AG04449 (cell line): ENCODE data around the gene INHBE.

Source experiments
- CTCF ChIA-PET: fragments of 350-600 bp; formaldehyde crosslinking; extraction: SDS; loops from one replicate; lab custom pipeline; 2021; ENCODE audit warnings: antibody characterized with exemption; lab: Yijun Ruan, JAX
- POLR2A ChIA-PET: fragments of 400-600, 350-600 bp; formaldehyde crosslinking; extraction: SDS; loops from one replicate; lab custom pipeline; 2020; ENCODE audit warnings: antibody characterized with exemption, inconsistent platforms; lab: Yijun Ruan, JAX
- DNase-seq: peaks from one replicate; pipeline ENCODE4 v3.0.0-alpha.2; 2010; ENCODE audit warnings: low read depth, low spot score
- H3K4me3 ChIP-seq: 2 replicates; pipeline ENCODE4 v1.5.1; 2011; ENCODE audit warnings: low read depth, mild to moderate bottlenecking, control low read depth, low read length
- TF ChIP-seq, protein P1 (sequence below): IDR thresholded peaks from one replicate; pipeline ENCODE4 v1.5.1; 2011; ENCODE audit warnings: mild to moderate bottlenecking, moderate library complexity, low read length, control low read depth, inconsistent platforms; ENCODE audit not compliant: insufficient read depth; ENCODE audit errors: missing control alignments

Gene INHBE

GRCh38 chr12:57458665-57459054 is 3.6 kb downstream of the INHBE start:
- ChIA-PET CTCF (interaction anchor here (0.6 to 19.6 kb wide), 50 partner anchors 11 to 298 kb away, joined by 3 to 880 read pairs (median 5); partner anchors contain the start of genes ARHGAP9, B4GALNT1, INHBC and MARS1), POLR2A (interaction anchor here (0.5 to 1.5 kb wide), 12 partner anchors 35 to 370 kb away, joined by 3 to 10 read pairs (median 4); partner anchors contain the start of genes DDIT3 and NAB2)
- DNase-seq = no peak
- TF ChIP-seq, protein P1, sequence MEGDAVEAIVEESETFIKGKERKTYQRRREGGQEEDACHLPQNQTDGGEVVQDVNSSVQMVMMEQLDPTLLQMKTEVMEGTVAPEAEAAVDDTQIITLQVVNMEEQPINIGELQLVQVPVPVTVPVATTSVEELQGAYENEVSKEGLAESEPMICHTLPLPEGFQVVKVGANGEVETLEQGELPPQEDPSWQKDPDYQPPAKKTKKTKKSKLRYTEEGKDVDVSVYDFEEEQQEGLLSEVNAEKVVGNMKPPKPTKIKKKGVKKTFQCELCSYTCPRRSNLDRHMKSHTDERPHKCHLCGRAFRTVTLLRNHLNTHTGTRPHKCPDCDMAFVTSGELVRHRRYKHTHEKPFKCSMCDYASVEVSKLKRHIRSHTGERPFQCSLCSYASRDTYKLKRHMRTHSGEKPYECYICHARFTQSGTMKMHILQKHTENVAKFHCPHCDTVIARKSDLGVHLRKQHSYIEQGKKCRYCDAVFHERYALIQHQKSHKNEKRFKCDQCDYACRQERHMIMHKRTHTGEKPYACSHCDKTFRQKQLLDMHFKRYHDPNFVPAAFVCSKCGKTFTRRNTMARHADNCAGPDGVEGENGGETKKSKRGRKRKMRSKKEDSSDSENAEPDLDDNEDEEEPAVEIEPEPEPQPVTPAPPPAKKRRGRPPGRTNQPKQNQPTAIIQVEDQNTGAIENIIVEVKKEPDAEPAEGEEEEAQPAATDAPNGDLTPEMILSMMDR = no peak
- H3K4me3 ChIP-seq = peak overlapping the region; percentile 53

DNA sequence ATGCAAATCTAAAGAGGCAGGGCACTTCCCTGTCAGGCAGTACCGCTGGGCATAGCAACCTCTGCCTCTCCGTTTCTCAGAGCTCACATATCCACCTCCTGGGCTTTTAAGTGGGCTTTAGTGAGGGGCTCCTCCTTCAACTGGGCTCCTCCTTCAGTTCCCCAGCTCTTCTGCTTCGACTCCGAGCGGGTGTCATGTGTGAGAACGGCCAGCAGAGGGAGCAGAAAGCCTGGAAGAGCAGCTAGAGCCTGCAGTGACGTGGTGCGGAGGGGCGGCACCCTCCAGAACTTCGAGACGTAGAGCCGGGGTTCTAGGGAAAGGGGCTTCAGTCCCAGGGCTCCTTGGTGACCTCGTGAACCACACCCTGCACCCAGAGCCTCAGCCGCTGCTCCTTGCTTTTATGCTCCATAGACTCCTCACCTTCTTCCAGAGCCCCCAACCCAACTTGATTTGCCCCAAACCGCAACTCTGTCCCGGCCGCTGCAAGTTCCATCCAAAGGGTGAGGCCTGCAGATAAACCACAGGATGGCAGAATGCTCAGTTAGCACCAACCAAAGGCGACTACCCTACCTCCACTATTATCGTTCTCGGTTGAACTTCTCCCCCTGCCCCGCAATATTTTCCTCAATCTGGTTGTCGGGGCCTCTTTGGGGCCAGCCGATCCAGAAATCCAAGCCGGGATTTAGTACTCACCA is 4.1 kb downstream of the INHBE start:
- TF ChIP-seq, protein P1 = peak; percentile 97
- ChIA-PET POLR2A (interaction anchor here (0.5 to 1.5 kb wide), 12 partner anchors 35 to 371 kb away, joined by 3 to 10 read pairs (median 4); partner anchors contain the start of genes DDIT3 and NAB2), CTCF (interaction anchor here (0.6 to 19.6 kb wide), 50 partner anchors 11 to 298 kb away, joined by 3 to 880 read pairs (median 5); partner anchors contain the start of genes ARHGAP9, B4GALNT1, INHBC and MARS1)
- peak; percentile 75 for DNase-seq
- peak overlapping the region; percentile 77 for H3K4me3 ChIP-seq

DNA sequence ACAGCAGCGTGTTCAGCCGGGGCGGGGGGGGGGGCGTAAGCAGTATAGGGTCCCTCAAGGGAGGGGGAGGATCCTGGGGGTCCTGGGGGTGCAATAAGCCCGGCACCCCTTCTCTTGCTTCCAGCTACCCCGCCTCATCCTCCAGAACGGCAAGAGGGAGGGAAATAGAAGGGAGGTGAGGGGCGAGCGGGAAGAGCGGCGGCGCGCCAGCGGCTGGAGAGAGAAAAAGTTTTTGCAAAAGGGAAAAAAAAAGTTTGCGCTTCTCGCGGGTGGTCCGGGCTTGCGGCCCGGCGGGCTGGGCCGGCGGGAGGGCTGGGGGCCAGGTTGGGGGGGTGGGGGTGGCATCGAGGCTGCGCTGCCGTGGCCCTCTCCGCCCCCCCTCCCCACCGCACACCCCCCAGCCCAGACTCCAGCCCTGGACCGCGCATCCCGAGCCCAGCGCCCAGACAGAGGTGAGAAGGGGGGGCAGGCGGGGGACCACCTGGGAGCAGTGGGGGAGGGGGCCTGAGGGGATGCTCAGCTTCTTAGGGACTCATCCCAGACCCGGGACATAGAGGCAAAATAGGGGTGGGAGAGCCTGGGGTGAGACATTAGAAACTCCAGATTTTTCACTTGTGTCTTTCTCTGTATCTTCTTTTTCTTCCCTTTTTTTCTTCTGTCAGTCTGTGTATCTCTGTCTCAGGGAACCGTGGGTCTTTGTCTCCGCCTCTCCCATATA is 4.8 kb downstream of the INHBE start, which contains the start of gene GLI1:
TSS of gene GLI1 (plus strand) at position 36 of the 718 bp plus-strand sequence. CDS start 3,907 bp downstream, outside the sequence.
- H3K4me3 ChIP-seq = peak within 1 kb of the TSS; percentile 77
- ChIA-PET POLR2A (interaction anchor here (1.2 to 1.4 kb wide), 2 partner anchors 57 to 71 kb away, joined by 3 to 10 read pairs; no protein-coding TSS in a partner anchor), CTCF (interaction anchor here (0.7 to 19.6 kb wide), 26 partner anchors 8 to 246 kb away, joined by 3 to 880 read pairs (median 5); partner anchors contain the start of genes ARHGAP9, B4GALNT1, MARS1 and SHMT2)
- DNase-seq = no peak
- TF ChIP-seq, protein P1 = no peak

- ChIA-PET POLR2A (no interaction called here), CTCF (interaction anchor here (1.0 to 19.6 kb wide), 7 partner anchors 9 to 205 kb away, joined by 3 to 880 read pairs (median 7); partner anchors contain the start of genes ARHGAP9, MARS1 and STAC3)
- no peak for DNase-seq
- peak overlapping the region; percentile 77 for H3K4me3 ChIP-seq
- TF ChIP-seq, protein P1 = no peak
These were observed 5.3 kb downstream of the INHBE start for GRCh38 chr12:57460468-57460784.

- POLR2A ChIA-PET = interaction anchor here (0.9 kb wide), 1 partner anchor 60 kb away, joined by 3 read pairs; the partner anchor contains the start of gene DDIT3
- DNase-seq = no peak
- TF ChIP-seq, protein P1 = no peak
- H3K4me3 ChIP-seq = peak overlapping the region; percentile 77
- CTCF ChIA-PET = interaction anchor here (1.0 to 19.6 kb wide), 8 partner anchors 7 to 247 kb away, joined by 3 to 880 read pairs (median 33); partner anchors contain the start of genes ARHGAP9, INHBE, MARS1 and STAC3
These were observed 5.8 kb downstream of the INHBE start for GRCh38 chr12:57460841-57461275.
